ENCODE data around the gene TCERG1L.

GRCh38 chr10:131127610-131128009 lies 183.9 kb downstream of the TCERG1L start:
- TF ChIP-seq, protein P1, sequence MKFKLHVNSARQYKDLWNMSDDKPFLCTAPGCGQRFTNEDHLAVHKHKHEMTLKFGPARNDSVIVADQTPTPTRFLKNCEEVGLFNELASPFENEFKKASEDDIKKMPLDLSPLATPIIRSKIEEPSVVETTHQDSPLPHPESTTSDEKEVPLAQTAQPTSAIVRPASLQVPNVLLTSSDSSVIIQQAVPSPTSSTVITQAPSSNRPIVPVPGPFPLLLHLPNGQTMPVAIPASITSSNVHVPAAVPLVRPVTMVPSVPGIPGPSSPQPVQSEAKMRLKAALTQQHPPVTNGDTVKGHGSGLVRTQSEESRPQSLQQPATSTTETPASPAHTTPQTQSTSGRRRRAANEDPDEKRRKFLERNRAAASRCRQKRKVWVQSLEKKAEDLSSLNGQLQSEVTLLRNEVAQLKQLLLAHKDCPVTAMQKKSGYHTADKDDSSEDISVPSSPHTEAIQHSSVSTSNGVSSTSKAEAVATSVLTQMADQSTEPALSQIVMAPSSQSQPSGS (CRISPR knock-in tag; IDR thresholded peaks at IDR 0.05) = no peak
- TF ChIP-seq ELF4 (CRISPR knock-in tag; IDR thresholded peaks at IDR 0.05) (no peak), RFX5 (IDR thresholded peaks at IDR 0.05; ENCODE audit: low read depth, low read length) (no peak), ZNF707 (CRISPR knock-in tag; conservative IDR thresholded peaks at IDR 0.05) (no peak), RAD21 (CRISPR knock-in tag; conservative IDR thresholded peaks at IDR 0.05 in 1 of 2, IDR thresholded peaks at IDR 0.05 in 1 of 2) (no peak), POLR2A (conservative IDR thresholded peaks at IDR 0.05) (no peak), ZNF274 (IDR thresholded peaks at IDR 0.05; ENCODE audit: borderline replicate concordance, low read depth, low read length) (no peak), CTCF (IDR thresholded peaks at IDR 0.05 in 2 of 3, conservative IDR thresholded peaks at IDR 0.05 in 1 of 3; ENCODE audit: insufficient read depth in 2 of 3, low read depth in 1 of 3, low read length in 3 of 3) (no peak), EZH2 (IDR thresholded peaks at IDR 0.05; ENCODE audit: borderline replicate concordance, low read depth, low read length) (no peak), RCOR1 (IDR thresholded peaks at IDR 0.05; ENCODE audit: borderline replicate concordance in 1 of 2, low read depth in 2 of 2, low read length in 2 of 2) (no peak)
- TF ChIP-seq, protein P2, sequence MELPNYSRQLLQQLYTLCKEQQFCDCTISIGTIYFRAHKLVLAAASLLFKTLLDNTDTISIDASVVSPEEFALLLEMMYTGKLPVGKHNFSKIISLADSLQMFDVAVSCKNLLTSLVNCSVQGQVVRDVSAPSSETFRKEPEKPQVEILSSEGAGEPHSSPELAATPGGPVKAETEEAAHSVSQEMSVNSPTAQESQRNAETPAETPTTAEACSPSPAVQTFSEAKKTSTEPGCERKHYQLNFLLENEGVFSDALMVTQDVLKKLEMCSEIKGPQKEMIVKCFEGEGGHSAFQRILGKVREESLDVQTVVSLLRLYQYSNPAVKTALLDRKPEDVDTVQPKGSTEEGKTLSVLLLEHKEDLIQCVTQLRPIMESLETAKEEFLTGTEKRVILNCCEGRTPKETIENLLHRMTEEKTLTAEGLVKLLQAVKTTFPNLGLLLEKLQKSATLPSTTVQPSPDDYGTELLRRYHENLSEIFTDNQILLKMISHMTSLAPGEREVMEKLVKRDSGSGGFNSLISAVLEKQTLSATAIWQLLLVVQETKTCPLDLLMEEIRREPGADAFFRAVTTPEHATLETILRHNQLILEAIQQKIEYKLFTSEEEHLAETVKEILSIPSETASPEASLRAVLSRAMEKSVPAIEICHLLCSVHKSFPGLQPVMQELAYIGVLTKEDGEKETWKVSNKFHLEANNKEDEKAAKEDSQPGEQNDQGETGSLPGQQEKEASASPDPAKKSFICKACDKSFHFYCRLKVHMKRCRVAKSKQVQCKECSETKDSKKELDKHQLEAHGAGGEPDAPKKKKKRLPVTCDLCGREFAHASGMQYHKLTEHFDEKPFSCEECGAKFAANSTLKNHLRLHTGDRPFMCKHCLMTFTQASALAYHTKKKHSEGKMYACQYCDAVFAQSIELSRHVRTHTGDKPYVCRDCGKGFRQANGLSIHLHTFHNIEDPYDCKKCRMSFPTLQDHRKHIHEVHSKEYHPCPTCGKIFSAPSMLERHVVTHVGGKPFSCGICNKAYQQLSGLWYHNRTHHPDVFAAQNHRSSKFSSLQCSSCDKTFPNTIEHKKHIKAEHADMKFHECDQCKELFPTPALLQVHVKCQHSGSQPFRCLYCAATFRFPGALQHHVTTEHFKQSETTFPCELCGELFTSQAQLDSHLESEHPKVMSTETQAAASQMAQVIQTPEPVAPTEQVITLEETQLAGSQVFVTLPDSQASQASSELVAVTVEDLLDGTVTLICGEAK (IDR thresholded peaks at IDR 0.05) = no peak
- TF ChIP-seq, protein P2 (CRISPR knock-in tag; IDR thresholded peaks at IDR 0.05) = no peak
